ENCODE data around the gene PCDHB15. TPM values are rescaled to one million over a fixed set of nuclear protein-coding genes. Genes with fewer than 3 reads are reported as not detected.
"Not testable (repeated sequence)": the region's sequence is repeated elsewhere in the genome, so short reads cannot be mapped to it uniquely, and the experiment has no call there.

The PCDHB15 gene
- total RNA-seq, 2 experiments from 2014 or later, result not detected

DNA sequence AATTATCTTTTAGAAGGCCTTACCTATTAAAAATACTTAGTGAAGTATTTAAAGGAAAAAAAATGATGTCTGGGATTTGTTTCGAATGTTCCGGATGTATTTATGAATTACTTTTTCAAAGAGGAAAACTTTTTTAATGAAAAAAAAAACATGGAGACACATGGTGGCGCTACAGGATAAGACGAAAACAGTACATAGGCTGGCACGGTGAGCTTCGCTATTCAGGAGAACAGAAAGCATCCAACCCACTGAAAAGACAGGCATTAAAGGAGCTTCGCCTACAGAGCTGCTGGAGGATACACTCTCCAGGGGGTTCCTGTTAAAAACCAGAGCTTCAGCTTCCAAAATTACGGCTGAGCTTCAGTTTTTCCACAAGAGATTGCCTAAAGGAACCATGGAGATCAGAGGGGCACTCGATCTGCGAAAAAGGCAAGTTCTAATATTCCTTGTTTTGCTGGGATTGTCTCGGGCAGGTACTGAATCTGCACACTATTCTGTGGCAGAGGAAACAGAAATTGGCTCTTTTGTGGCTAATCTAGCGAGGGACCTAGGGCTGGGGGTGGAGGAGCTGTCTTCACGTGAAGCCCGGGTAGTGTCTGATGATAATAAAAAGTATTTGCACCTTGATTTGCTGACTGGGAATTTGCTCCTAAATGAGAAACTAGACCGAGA is 21.9 kb upstream of the PCDHB15 start, which contains the start of gene PCDHB14:
Gene PCDHB14 (plus strand): TSS at position 232 of the 672 bp plus-strand sequence. CDS start 163 bp downstream, at position 395.
- POLR2A ChIA-PET, result no interaction called here
- peaks cover 5% of the 10 kb centered on the region for H3K4me1 Mint-ChIP-seq (ENCODE audit: low read depth)
- intact Hi-C loops (cut with micrococcal nuclease), result loop anchor here (5.0 kb wide), 1 partner anchor 289 kb away; no protein-coding TSS in a partner anchor

DNA sequence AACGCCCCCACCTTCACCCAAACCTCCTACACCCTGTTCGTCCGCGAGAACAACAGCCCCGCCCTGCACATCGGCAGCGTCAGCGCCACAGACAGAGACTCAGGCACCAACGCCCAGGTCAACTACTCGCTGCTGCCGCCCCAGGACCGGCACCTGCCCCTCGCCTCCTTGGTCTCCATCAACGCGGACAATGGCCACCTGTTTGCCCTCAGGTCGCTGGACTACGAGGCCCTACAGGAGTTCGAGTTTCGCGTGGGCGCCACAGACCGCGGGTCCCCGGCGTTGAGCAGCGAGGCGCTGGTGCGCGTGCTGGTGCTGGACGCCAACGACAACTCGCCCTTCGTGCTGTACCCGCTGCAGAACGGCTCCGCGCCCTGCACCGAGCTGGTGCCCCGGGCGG is 20.4 kb upstream of the PCDHB15 start:
- POLR2A ChIA-PET, DNase-seq: not testable (repeated sequence)

More for the DNA sequence above, 21.9 kb upstream of the PCDHB15 start, which contains the start of gene PCDHB14:
- Mint-ChIP-seq H3K9me3 (peaks cover 14% of the 10 kb centered on the region), H3K36me3 (peaks cover 7% of the 10 kb centered on the region), H3K4me3 (no peak within 1 kb of the TSS), H3K27ac (no peak within 1 kb of the TSS), H3K27me3 (peaks cover 46% of the 10 kb centered on the region)
- no peak for DNase-seq
- CTCF ChIA-PET, result interaction anchor here (0.7 to 2.5 kb wide), 6 partner anchors 16 to 341 kb away, joined by 3 to 8 read pairs (median 3); partner anchors contain the start of gene PCDHGA1

DNA sequence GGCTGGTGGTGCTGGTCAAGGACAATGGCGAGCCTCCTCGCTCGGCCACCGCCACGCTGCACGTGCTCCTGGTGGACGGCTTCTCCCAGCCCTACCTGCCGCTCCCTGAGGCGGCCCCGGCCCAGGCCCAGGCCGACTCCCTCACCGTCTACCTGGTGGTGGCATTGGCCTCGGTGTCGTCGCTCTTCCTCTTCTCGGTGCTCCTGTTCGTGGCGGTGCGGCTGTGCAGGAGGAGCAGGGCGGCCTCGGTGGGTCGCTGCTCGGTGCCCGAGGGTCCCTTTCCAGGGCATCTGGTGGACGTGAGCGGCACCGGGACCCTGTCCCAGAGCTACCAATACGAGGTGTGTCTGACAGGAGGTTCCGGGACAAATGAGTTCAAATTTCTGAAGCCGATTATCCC is 19.8 kb upstream of the PCDHB15 start:
- H3K4me1 Mint-ChIP-seq (ENCODE audit: low read depth); H3K27ac Mint-ChIP-seq; intact Hi-C loops (cut with micrococcal nuclease); POLR2A ChIA-PET; H3K4me3 Mint-ChIP-seq; H3K9me3 Mint-ChIP-seq; CTCF ChIA-PET; H3K36me3 Mint-ChIP-seq; DNase-seq: not testable (repeated sequence)
- H3K27me3 Mint-ChIP-seq, result peaks cover 35% of the 10 kb centered on the region

More for the DNA sequence above, 20.4 kb upstream of the PCDHB15 start:
- H3K4me3 Mint-ChIP-seq; H3K9me3 Mint-ChIP-seq; CTCF ChIA-PET; H3K27ac Mint-ChIP-seq; H3K36me3 Mint-ChIP-seq; H3K4me1 Mint-ChIP-seq (ENCODE audit: low read depth): not testable (repeated sequence)
- intact Hi-C loops (cut with micrococcal nuclease), result loop anchor here (5.0 kb wide), 1 partner anchor 287 kb away; no protein-coding TSS in a partner anchor
- H3K27me3 Mint-ChIP-seq, result peaks cover 41% of the 10 kb centered on the region

DNA sequence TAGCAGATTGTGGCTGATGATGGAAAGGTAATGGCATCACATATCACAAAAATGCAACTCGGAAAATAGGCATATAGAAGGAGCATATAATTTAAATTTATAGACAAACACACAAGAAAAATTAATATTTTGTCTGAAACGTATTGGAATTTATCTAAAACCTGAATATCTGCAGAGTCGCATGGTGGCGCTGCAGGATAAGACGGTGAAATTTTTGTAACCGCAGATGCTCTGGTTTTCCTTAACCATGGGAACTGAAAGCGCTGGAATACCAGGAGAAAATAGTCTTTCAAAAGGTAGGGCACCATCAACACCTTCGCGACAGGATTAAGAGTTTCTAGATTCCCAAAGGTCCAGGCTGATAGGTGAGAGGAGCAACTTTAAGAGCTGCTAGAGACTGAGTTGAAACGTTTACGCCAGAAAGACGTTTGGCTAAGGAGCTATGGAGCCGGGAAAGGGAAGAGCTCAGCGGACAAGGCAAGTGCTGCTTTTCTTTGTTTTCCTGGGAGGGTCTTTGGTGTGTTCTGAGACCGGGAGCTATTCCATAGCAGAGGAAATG is 11.0 kb upstream of the PCDHB15 start:
- Mint-ChIP-seq H3K36me3 (peaks cover 21% of the 10 kb centered on the region), H3K4me1 (ENCODE audit: low read depth) (no peaks in the 10 kb centered on the region), H3K9me3 (peaks cover 30% of the 10 kb centered on the region), H3K27ac (no peak overlapping the region), H3K27me3 (peaks cover 29% of the 10 kb centered on the region), H3K4me3 (no peak overlapping the region)
- DNase-seq, result no peak
- ChIA-PET CTCF (interaction anchor here (0.7 kb wide), 1 partner anchor 136 kb away, joined by 4 read pairs; the partner anchor contains the start of gene PCDHGB3), POLR2A (no interaction called here)
- intact Hi-C loops (cut with micrococcal nuclease), result no loop called here

DNA sequence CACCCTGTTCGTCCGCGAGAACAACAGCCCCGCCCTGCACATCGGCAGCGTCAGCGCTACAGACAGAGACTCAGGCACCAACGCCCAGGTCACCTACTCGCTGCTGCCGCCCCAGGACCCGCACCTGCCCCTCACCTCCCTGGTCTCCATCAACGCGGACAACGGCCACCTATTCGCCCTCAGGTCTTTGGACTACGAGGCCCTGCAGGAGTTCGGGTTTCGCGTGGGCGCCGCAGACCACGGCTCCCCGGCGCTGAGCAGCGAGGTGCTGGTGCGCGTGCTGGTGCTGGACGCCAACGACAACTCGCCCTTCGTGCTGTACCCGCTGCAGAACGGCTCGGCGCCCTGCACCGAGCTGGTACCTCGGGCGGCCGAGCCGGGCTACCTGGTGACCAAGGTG is 9.3 kb upstream of the PCDHB15 start:
- H3K27ac Mint-ChIP-seq; H3K4me3 Mint-ChIP-seq; H3K4me1 Mint-ChIP-seq (ENCODE audit: low read depth); POLR2A ChIA-PET; CTCF ChIA-PET; intact Hi-C loops (cut with micrococcal nuclease); DNase-seq: not testable (repeated sequence)
- peaks cover 32% of the 10 kb centered on the region for H3K36me3 Mint-ChIP-seq
- H3K9me3 Mint-ChIP-seq, result peaks cover 45% of the 10 kb centered on the region
- H3K27me3 Mint-ChIP-seq, result peaks cover 45% of the 10 kb centered on the region

DNA sequence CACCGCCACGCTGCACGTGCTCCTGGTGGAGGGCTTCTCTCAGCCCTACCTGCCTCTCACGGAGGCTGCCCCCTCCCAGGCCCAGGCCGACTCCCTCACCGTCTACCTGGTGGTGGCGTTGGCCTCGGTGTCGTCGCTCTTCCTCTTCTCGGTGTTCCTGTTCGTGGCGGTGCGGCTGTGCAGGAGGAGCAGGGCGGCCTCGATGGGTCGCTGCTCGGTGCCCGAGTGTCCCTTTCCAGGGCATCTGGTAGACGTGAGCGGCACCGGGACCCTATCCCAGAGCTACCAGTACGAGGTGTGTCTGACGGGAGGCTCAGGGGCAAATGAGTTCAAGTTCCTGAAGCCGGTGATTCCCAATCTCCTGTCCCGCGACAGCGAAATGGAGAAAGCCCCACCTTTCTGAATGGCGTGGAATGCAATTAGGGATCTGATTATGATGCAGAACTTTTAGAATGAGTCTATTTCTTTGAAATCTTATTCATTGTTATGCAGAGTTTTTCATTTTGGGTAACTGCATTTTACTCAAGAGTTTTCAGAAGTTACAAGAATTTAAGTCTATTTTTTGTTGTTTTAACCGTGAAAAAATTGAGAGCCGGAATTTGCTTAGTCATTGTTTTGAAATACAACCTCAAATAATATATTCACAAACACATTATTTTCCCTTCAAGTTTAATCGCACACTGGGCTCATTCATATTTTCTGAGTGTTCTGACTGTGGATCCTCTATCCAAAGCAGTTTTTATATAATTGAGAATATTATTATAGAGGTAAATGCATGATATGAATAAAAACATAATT is 8.5 kb upstream of the PCDHB15 start:
- H3K9me3 Mint-ChIP-seq, result peaks cover 45% of the 10 kb centered on the region
- intact Hi-C loops (cut with micrococcal nuclease), result no loop called here
- no peak overlapping the region for H3K27ac Mint-ChIP-seq
- H3K4me3 Mint-ChIP-seq, result no peak overlapping the region
- ChIA-PET POLR2A (no interaction called here), CTCF (no interaction called here)
- H3K27me3 Mint-ChIP-seq, result peaks cover 48% of the 10 kb centered on the region
- no peaks in the 10 kb centered on the region for H3K4me1 Mint-ChIP-seq (ENCODE audit: low read depth)
- DNase-seq, result no peak
- H3K36me3 Mint-ChIP-seq, result peaks cover 33% of the 10 kb centered on the region

DNA sequence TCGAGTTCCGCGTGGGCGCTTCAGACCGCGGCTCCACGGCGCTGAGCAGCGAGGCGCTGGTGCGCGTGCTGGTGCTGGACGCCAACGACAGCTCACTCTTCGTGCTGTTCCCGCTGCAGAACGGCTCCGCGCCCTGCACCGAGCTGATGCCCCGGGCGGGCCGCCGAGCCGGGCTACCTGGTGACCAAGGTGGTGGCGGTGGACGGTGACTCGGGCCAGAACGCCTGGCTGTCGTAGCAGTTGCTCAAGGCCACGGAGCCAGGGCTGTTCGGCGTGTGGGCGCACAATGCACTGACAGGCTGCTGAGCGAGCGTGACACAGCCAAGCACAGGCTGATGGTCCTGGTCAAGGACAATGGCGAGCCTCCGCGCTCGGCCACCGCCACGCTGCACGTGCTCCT is 3.7 kb upstream of the PCDHB15 start:
- no peak overlapping the region for H3K27ac Mint-ChIP-seq
- no peak for DNase-seq
- peaks cover 41% of the 10 kb centered on the region for H3K36me3 Mint-ChIP-seq
- peaks cover 61% of the 10 kb centered on the region for H3K9me3 Mint-ChIP-seq
- POLR2A ChIA-PET, result no interaction called here
- H3K4me1 Mint-ChIP-seq (ENCODE audit: low read depth), result no peaks in the 10 kb centered on the region
- intact Hi-C loops (cut with micrococcal nuclease), result no loop called here
- CTCF ChIA-PET, result no interaction called here
- H3K27me3 Mint-ChIP-seq, result peaks cover 46% of the 10 kb centered on the region
- no peak overlapping the region for H3K4me3 Mint-ChIP-seq

DNA sequence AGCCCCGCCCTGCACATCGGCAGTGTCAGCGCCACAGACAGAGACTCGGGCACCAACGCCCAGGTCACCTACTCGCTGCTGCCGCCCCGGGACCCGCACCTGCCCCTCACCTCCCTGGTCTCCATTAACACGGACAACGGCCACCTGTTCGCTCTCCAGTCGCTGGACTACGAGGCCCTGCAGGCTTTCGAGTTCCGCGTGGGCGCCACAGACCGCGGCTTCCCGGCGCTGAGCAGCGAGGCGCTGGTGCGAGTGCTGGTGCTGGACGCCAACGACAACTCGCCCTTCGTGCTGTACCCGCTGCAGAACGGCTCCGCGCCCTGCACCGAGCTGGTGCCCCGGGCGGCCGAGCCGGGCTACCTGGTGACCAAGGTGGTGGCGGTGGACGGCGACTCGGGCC is 1.8 kb downstream of the PCDHB15 start:
- H3K4me3 Mint-ChIP-seq; H3K27ac Mint-ChIP-seq; intact Hi-C loops (cut with micrococcal nuclease); CTCF ChIA-PET; DNase-seq; POLR2A ChIA-PET; H3K4me1 Mint-ChIP-seq (ENCODE audit: low read depth): not testable (repeated sequence)
- Mint-ChIP-seq H3K27me3 (peaks cover 17% of the 10 kb centered on the region), H3K9me3 (peaks cover 76% of the 10 kb centered on the region), H3K36me3 (peaks cover 31% of the 10 kb centered on the region)

DNA sequence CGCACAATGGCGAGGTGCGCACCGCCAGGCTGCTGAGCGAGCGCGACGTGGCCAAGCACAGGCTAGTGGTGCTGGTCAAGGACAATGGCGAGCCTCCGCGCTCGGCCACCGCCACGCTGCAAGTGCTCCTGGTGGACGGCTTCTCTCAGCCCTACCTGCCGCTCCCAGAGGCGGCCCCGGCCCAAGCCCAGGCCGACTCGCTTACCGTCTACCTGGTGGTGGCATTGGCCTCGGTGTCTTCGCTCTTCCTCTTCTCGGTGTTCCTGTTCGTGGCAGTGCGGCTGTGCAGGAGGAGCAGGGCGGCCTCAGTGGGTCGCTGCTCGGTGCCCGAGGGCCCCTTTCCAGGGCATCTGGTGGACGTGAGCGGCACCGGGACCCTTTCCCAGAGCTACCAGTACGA is 2.2 kb downstream of the PCDHB15 start:
- intact Hi-C loops (cut with micrococcal nuclease); H3K4me3 Mint-ChIP-seq; H3K27ac Mint-ChIP-seq; CTCF ChIA-PET; POLR2A ChIA-PET; H3K4me1 Mint-ChIP-seq (ENCODE audit: low read depth); DNase-seq: not testable (repeated sequence)
- H3K27me3 Mint-ChIP-seq, result peaks cover 16% of the 10 kb centered on the region
- H3K9me3 Mint-ChIP-seq, result peaks cover 75% of the 10 kb centered on the region
- peaks cover 30% of the 10 kb centered on the region for H3K36me3 Mint-ChIP-seq

DNA sequence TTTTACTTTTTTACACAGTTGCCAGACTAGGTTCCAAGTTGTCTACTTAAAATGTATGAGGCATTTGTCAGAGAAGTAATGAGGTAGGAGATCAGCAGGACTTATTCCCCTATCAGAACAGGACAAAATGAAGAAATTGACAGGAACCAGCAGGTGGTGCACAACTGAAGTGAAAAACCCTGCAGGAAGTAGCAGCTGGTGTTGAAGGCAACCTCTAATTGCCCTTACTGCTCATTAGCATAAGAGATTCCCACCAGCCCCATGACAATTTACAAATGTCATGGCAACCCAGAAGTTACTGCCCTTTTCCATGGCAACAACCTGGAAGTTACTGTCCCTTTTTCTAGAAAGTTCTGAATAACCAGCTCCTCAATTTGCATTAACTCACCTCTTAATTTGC is 5.4 kb downstream of the PCDHB15 start:
- H3K4me3 Mint-ChIP-seq, result no peak overlapping the region
- no peak for DNase-seq
- H3K27ac Mint-ChIP-seq, result no peak overlapping the region
- ChIA-PET POLR2A (no interaction called here), CTCF (interaction anchor here (1.2 kb wide), 1 partner anchor 70 kb away, joined by 4 read pairs; the partner anchor contains the start of gene TAF7)
- no peaks in the 10 kb centered on the region for H3K27me3 Mint-ChIP-seq
- no peaks in the 10 kb centered on the region for H3K4me1 Mint-ChIP-seq (ENCODE audit: low read depth)
- intact Hi-C loops (cut with micrococcal nuclease), result no loop called here
- H3K9me3 Mint-ChIP-seq, result peaks cover 80% of the 10 kb centered on the region
- peaks cover 27% of the 10 kb centered on the region for H3K36me3 Mint-ChIP-seq

DNA sequence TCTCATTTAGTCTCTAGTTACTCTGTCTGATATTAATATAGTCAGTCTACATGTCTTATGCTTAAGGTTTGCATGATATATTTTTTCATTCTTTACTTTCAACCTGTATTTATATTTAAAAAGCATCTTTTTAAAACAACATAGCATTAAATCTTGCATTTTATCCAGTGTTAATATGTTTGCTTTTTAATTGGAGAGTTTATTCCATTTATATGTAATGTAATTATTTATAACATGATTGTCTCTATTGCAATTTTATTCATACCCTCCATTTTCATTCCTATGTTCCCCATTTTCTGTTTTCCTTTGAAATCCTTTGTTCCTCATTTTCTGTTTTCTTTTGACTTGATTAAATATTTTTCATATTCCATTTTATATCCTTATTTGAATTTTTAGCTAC is 13.3 kb downstream of the PCDHB15 start:
- Mint-ChIP-seq H3K36me3 (peaks cover 45% of the 10 kb centered on the region), H3K4me1 (ENCODE audit: low read depth) (no peaks in the 10 kb centered on the region), H3K27me3 (no peaks in the 10 kb centered on the region), H3K27ac (no peak overlapping the region), H3K9me3 (peaks cover 91% of the 10 kb centered on the region), H3K4me3 (no peak overlapping the region)
- ChIA-PET POLR2A (no interaction called here), CTCF (no interaction called here)
- DNase-seq, result no peak
- intact Hi-C loops (cut with micrococcal nuclease), result no loop called here

DNA sequence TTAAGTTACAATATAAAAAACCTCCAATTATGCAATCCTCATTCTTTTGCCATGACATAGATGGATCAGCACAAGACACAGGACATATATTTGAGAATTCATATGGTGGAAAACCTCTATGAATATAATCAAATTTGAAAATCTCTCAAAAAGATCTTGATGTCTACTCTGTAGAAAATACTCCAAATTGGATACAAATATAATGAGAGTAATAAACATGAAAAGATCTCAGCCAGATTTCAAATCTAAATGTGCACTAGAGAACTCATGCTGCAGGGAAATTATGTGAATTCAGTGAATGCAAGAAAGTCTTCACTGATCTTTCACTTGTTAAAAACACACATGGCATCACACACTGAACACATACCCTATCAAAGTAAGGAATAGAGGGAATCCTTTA is 13.8 kb downstream of the PCDHB15 start:
- Mint-ChIP-seq H3K36me3 (peaks cover 47% of the 10 kb centered on the region), H3K9me3 (peaks cover 91% of the 10 kb centered on the region), H3K4me3 (no peak overlapping the region), H3K27ac (no peak overlapping the region), H3K4me1 (ENCODE audit: low read depth) (no peaks in the 10 kb centered on the region), H3K27me3 (no peaks in the 10 kb centered on the region)
- ChIA-PET CTCF (no interaction called here), POLR2A (no interaction called here)
- no peak for DNase-seq
- intact Hi-C loops (cut with micrococcal nuclease), result no loop called here
